Trophoblast cell (in vitro differentiated cells and primary cell): Measurements from ENCODE around the gene ESYT2.

Experiments
- DNase-seq, 2 donors: peaks; one replicate each; pipeline ENCODE4 v3.0.0-alpha.2; 2016
- H2AFZ ChIP-seq: 2 replicates; pipeline ENCODE4 v1.6.1; 2013; ENCODE audit warnings: low read length, moderate library complexity, mild to moderate bottlenecking; ENCODE audit not compliant: insufficient read depth, poor library complexity
- H2AK5ac ChIP-seq: 2 replicates; pipeline ENCODE4 v1.6.1; 2013; ENCODE audit warnings: mild to moderate bottlenecking, low read length
- H2BK120ac ChIP-seq: 2 replicates; pipeline ENCODE4 v1.6.1; 2013; ENCODE audit warnings: low read length, mild to moderate bottlenecking, moderate library complexity; ENCODE audit not compliant: insufficient read depth, poor library complexity
- H2BK12ac ChIP-seq: 2 replicates; pipeline ENCODE4 v1.6.1; 2013; ENCODE audit warnings: mild to moderate bottlenecking, low read length, moderate library complexity
- H2BK5ac ChIP-seq: 2 replicates; pipeline ENCODE4 v1.6.1; 2013; ENCODE audit warnings: low read length, low read depth, moderate library complexity, mild to moderate bottlenecking; ENCODE audit not compliant: poor library complexity
- H3K14ac ChIP-seq: 2 replicates; pipeline ENCODE4 v1.6.1; 2013; ENCODE audit warnings: mild to moderate bottlenecking, low read length
- H3K18ac ChIP-seq: 2 replicates; pipeline ENCODE4 v1.6.1; 2013; ENCODE audit warnings: mild to moderate bottlenecking, low read length
- H3K23ac ChIP-seq: 2 replicates; pipeline ENCODE4 v1.6.1; 2013; ENCODE audit warnings: low read length
- H3K27ac ChIP-seq: 2 replicates; pipeline ENCODE4 v1.5.1; 2013; ENCODE audit warnings: low read depth, mild to moderate bottlenecking, inconsistent platforms, low read length, moderate library complexity
- H3K27me3 ChIP-seq: 2 replicates; pipeline ENCODE4 v1.6.1; 2013; ENCODE audit warnings: inconsistent platforms, mild to moderate bottlenecking, low read length, moderate library complexity; ENCODE audit not compliant: insufficient read depth
- H3K36me3 ChIP-seq, 2 experiments: 1 replicate in 1 of 2; 2 replicates in 1 of 2; pipeline ENCODE4 v1.6.1; 2013; ENCODE audit warnings: low read length in 2 of 2, mild to moderate bottlenecking in 2 of 2, moderate library complexity in 1 of 2; ENCODE audit not compliant: insufficient read depth in 2 of 2, control insufficient read depth in 1 of 2
- H3K4ac ChIP-seq: 2 replicates; pipeline ENCODE4 v1.6.1; 2013; ENCODE audit warnings: low read depth, mild to moderate bottlenecking, low read length, moderate library complexity
- H3K4me1 ChIP-seq, 2 experiments: 1 replicate in 1 of 2; 2 replicates in 1 of 2; pipeline ENCODE4 v1.6.1; 2013; ENCODE audit warnings: low read length in 2 of 2, mild to moderate bottlenecking in 2 of 2, moderate library complexity in 1 of 2; ENCODE audit not compliant: insufficient read depth in 2 of 2, control insufficient read depth in 1 of 2
- H3K4me2 ChIP-seq: 2 replicates; pipeline ENCODE4 v1.6.1; 2013; ENCODE audit warnings: inconsistent platforms, mild to moderate bottlenecking, low read length, moderate library complexity
- H3K4me3 ChIP-seq: 2 replicates; pipeline ENCODE4 v1.5.1; 2013; ENCODE audit warnings: mild to moderate bottlenecking, low read depth, low read length, inconsistent platforms
- H3K79me1 ChIP-seq: one replicate; pipeline ENCODE4 v1.6.1; 2013; ENCODE audit warnings: low read length
- H3K79me2 ChIP-seq: 2 replicates; pipeline ENCODE4 v1.6.1; 2013; ENCODE audit warnings: low read length, mild to moderate bottlenecking; ENCODE audit not compliant: control insufficient read depth, insufficient read depth, poor library complexity
- H3K9ac ChIP-seq: 2 replicates; pipeline ENCODE4 v1.6.1; 2013; ENCODE audit warnings: mild to moderate bottlenecking, low read length
- H3K9me3 ChIP-seq: 2 replicates; pipeline ENCODE4 v1.6.1; 2013; ENCODE audit warnings: low read depth, mild to moderate bottlenecking, control low read depth, inconsistent platforms, low read length; ENCODE audit not compliant: insufficient read depth
- H4K12ac ChIP-seq: 2 replicates; pipeline ENCODE4 v1.6.1; 2013; ENCODE audit warnings: low read depth, mild to moderate bottlenecking, low read length, moderate library complexity
- H4K8ac ChIP-seq: 2 replicates; pipeline ENCODE4 v1.6.1; 2013; ENCODE audit warnings: low read depth, mild to moderate bottlenecking, low read length, moderate library complexity
- H4K91ac ChIP-seq: one replicate; pipeline ENCODE4 v1.6.1; 2013; ENCODE audit warnings: low read depth, mild to moderate bottlenecking, low read length, moderate library complexity
- WGBS: extraction: QIAGEN DNeasy Blood & Tissue Kit; methylation state at CpG from one replicate; pipeline ENCODE4 v1.1.7; 2013; ENCODE audit warnings: missing lambda C conversion rate; ENCODE audit not compliant: insufficient read length, insufficient coverage; ENCODE audit errors: extremely low coverage; 5-methylcytosine and 5-hydroxymethylcytosine counted together

ESYT2 gene

GRCh38 chr7:158746957-158747356 lies 82.4 kb downstream of the ESYT2 start:
- no peak overlapping the region for H2BK5ac ChIP-seq
- H2AFZ ChIP-seq = no peak overlapping the region
- no peak overlapping the region for H2AK5ac ChIP-seq
- H3K18ac ChIP-seq = no peak overlapping the region
- no peak overlapping the region for H3K9ac ChIP-seq
- no peak overlapping the region for H4K91ac ChIP-seq
- peaks cover 43% of the 10 kb centered on the region in 2 experiments for H3K36me3 ChIP-seq
- no CpG with 5 or more reads among the region's 9 CpGs for WGBS
- H4K8ac ChIP-seq = no peak overlapping the region
- no peak for DNase-seq
- no peak overlapping the region for H4K12ac ChIP-seq
- no peak overlapping the region for H3K4me2 ChIP-seq
- H3K27ac ChIP-seq = no peak overlapping the region
- H2BK120ac ChIP-seq = no peak overlapping the region
- H3K79me1 ChIP-seq = no peaks in the 10 kb centered on the region
- H3K79me2 ChIP-seq = no peaks in the 10 kb centered on the region
- no peaks in the 10 kb centered on the region for H3K27me3 ChIP-seq
- no peak overlapping the region for H3K4me3 ChIP-seq
- H3K4ac ChIP-seq = no peak overlapping the region
- no peak overlapping the region for H3K14ac ChIP-seq
- no peak overlapping the region for H3K23ac ChIP-seq
- H2BK12ac ChIP-seq = no peak overlapping the region
- H3K9me3 ChIP-seq = no peaks in the 10 kb centered on the region
- H3K4me1 ChIP-seq = no peaks in the 10 kb centered on the region

DNA sequence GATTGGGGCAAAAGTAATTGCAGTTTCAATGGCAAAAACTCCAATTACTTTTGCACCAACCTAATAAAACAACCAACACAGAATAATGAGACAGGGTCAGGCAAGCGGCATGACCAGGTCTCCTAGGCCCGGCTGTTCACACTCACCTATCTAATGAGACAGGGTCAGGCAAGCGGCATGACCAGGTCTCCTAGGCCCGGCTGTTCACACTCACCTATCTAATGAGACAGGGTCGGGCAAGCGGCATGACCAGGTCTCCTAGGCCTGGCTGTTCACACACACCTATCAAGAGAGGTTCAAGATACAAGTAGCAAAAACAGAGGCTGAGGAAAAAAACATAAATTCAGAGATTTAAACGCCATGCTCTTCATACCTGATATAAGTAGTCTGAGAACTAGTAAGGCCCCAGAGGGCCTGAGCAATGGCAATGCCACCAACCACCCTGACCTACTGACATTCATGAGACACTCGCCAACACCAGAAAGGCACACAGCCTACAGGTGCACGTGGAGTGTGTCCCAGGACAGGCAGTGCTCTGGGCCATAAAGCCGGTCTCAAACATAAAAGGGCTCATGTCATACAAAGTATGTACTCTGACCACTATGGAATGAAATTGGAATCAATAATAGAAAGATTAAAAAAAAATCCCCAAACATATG lies 84.1 kb downstream of the ESYT2 start:
- WGBS = no CpG with 5 or more reads among the region's 10 CpGs
- no peak overlapping the region for H2BK12ac ChIP-seq
- no peak overlapping the region for H2AK5ac ChIP-seq
- no peak overlapping the region for H4K91ac ChIP-seq
- H3K9ac ChIP-seq = no peak overlapping the region
- no peak overlapping the region for H4K8ac ChIP-seq
- no peak overlapping the region for H3K4ac ChIP-seq
- H3K4me3 ChIP-seq = no peak overlapping the region
- peaks cover 0 to 8% of the 10 kb centered on the region in 2 experiments for H3K4me1 ChIP-seq
- no peak overlapping the region for H2BK5ac ChIP-seq
- no peaks in the 10 kb centered on the region for H3K79me1 ChIP-seq
- no peak overlapping the region for H4K12ac ChIP-seq
- H3K27ac ChIP-seq = no peak overlapping the region
- no peaks in the 10 kb centered on the region for H3K79me2 ChIP-seq
- H3K9me3 ChIP-seq = peaks cover 1% of the 10 kb centered on the region
- no peak overlapping the region for H2AFZ ChIP-seq
- DNase-seq = no peak
- no peak overlapping the region for H3K14ac ChIP-seq
- no peak overlapping the region for H3K18ac ChIP-seq
- H3K4me2 ChIP-seq = no peak overlapping the region
- H3K36me3 ChIP-seq = peaks cover 54% of the 10 kb centered on the region in 2 experiments
- no peaks in the 10 kb centered on the region for H3K27me3 ChIP-seq
- no peak overlapping the region for H2BK120ac ChIP-seq
- H3K23ac ChIP-seq = no peak overlapping the region

- Histone ChIP-seq H3K79me1 (no peaks in the 10 kb centered on the region), H3K23ac (no peak overlapping the region), H3K9me3 (peaks cover 1% of the 10 kb centered on the region), H3K9ac (no peak overlapping the region), H2BK12ac (no peak overlapping the region), H3K4me3 (no peak overlapping the region), H3K4ac (no peak overlapping the region), H3K79me2 (no peaks in the 10 kb centered on the region), H3K36me3 (peaks cover 56% of the 10 kb centered on the region in 2 experiments), H4K12ac (no peak overlapping the region), H3K14ac (no peak overlapping the region), H4K8ac (no peak overlapping the region), H2AFZ (no peak overlapping the region), H3K18ac (no peak overlapping the region), H2AK5ac (no peak overlapping the region), H3K4me1 (peaks cover 0 to 10% of the 10 kb centered on the region in 2 experiments), H2BK5ac (no peak overlapping the region), H2BK120ac (no peak overlapping the region), H3K27ac (no peak overlapping the region), H3K27me3 (no peaks in the 10 kb centered on the region), H4K91ac (no peak overlapping the region), H3K4me2 (no peak overlapping the region)
- DNase-seq = no peak
- no CpG with 5 or more reads among the region's 4 CpGs for WGBS
Measured at GRCh38 chr7:158744070-158744469, 85.2 kb downstream of the ESYT2 start.

DNA sequence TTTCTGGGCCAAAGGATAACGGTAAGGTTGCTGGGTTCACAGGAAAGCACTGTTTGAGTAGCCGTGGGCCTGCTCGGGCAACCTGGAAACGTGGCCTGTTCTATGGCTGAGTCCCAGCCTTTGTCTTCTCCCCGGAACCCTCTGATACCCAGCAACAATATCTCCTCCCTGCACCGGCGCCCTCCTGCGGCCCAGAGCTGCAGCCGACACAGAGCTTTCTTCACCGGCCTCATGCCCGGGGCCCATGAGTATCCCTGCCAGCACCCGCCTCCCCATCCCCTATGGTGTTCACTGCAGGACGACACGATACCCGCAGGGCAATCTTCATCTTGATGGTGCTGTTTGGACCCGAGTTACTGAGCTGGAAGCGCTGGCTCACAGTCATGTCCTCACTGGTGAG lies 86.1 kb downstream of the ESYT2 start:
- Histone ChIP-seq H2BK120ac (no peak overlapping the region), H2BK5ac (no peak overlapping the region), H3K79me2 (no peaks in the 10 kb centered on the region), H3K14ac (no peak overlapping the region), H3K36me3 (peaks cover 60 to 61% of the 10 kb centered on the region in 2 experiments), H2AFZ (no peak overlapping the region), H3K9ac (no peak overlapping the region), H3K4me3 (no peak overlapping the region), H2BK12ac (no peak overlapping the region), H3K9me3 (peaks cover 1% of the 10 kb centered on the region), H3K23ac (no peak overlapping the region), H3K4me2 (no peak overlapping the region), H4K8ac (no peak overlapping the region), H3K27me3 (no peaks in the 10 kb centered on the region), H3K4me1 (peaks cover 0 to 10% of the 10 kb centered on the region in 2 experiments), H3K18ac (no peak overlapping the region), H3K79me1 (no peaks in the 10 kb centered on the region), H3K4ac (no peak overlapping the region), H4K12ac (no peak overlapping the region), H3K27ac (no peak overlapping the region), H4K91ac (no peak overlapping the region), H2AK5ac (no peak overlapping the region)
- WGBS = no CpG with 5 or more reads among the region's 17 CpGs
- peak in 1 of 2 donors; percentile 15 for DNase-seq
